ENCODE measurements around the gene FFAR3.

GRCh38 chr19:35322014-35322413, 36.2 kb upstream of the FFAR3 start:
- no peak for TF ChIP-seq POLR2A (IDR thresholded peaks at IDR 0.05; ENCODE audit: low read depth, low read length)
- TF ChIP-seq POLR2AphosphoS5 (IDR thresholded peaks at IDR 0.05; ENCODE audit: low read depth, low read length), result no peak

Data from GM12892 (cell line).